GM21717 (cell line): ENCODE measurements around the gene CENPF.
"Not testable (repeated sequence)": the region's sequence is repeated elsewhere in the genome, so short reads cannot be mapped to it uniquely, and the experiment has no call there.

Experiments
- ATAC-seq: cut with Tn5 transposase; IDR thresholded peaks from one replicate; pipeline ENCODE4 v1.9.1; 2021; ENCODE audit warnings: mild to moderate bottlenecking, moderate library complexity; ENCODE audit not compliant: unreplicated experiment

The CENPF gene

DNA sequence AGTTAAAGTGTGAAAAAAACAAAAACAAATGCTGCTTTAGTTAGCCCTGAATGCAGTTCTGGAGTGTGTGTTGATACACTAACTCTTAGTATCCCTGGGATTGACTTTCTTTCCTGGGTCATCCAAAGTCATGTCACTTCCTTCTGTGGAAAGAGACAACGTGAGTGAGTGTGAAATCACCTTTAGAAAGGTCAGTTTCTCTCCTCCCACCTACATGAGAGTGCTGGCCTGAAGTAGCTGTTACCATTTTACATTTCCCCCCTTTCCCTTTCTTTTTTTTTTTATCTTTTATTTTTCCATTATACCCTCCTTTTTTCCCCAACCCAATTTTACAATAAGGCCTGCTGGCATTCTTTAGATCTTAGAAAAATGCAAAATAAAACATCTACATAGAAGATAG is 55.2 kb downstream of the CENPF start:
- no peak for ATAC-seq

DNA sequence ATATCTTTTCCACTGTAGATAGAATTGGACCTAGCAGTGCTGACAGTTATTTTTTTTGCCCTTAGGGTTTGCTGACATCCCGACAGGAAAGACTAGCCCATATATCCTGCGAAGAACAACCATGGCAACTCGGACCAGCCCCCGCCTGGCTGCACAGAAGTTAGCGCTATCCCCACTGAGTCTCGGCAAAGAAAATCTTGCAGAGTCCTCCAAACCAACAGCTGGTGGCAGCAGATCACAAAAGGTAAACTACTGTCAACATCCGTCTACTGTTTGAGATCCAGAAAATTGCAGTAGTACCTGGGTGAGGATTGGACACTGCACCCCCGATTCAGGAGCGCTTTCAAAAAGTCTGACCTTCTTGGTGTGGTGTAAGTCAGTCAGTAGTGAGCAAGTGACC is 55.8 kb downstream of the CENPF start:
- no peak for ATAC-seq

- ATAC-seq = no peak
These were observed 57.2 kb downstream of the CENPF start for GRCh38 chr1:214660190-214660589.

GRCh38 chr1:214660900-214661299 is 57.9 kb downstream of the CENPF start:
- no peak for ATAC-seq

DNA sequence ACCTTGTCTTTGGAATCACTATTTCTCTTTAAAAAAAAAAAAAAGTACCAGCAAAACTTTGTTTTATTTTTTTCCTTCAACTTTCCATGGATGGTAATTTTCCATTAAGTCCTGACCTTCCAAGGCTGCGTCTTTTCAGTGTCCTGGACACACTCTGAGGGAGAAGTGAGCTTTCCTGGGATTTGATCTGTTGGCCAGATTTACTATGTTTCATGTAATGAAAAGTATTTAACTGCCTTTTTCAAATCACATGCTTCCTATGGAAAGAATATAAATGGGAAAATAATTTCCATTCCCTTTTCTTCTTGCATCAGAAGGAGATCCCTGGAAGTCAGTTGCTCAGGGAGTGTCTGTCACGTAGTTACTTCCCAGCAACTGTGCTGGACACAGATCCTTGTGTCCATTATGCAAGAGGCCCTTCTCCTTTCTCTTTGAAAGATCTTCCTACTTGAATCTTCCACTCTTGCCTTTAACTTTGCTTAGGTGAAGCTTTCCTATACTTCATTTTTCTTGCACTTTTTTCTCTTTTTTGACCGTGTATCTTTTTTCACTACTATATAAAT is 59.3 kb downstream of the CENPF start:
- ATAC-seq = no peak

GRCh38 chr1:214664651-214665433 is 61.8 kb downstream of the CENPF start:
- no peak for ATAC-seq

- no peak for ATAC-seq
These were observed 62.7 kb downstream of the CENPF start for GRCh38 chr1:214665606-214666110.

GRCh38 chr1:214666674-214667073 is 63.7 kb downstream of the CENPF start:
- no peak for ATAC-seq

GRCh38 chr1:214670098-214670497 is 67.1 kb downstream of the CENPF start:
- ATAC-seq = no peak

DNA sequence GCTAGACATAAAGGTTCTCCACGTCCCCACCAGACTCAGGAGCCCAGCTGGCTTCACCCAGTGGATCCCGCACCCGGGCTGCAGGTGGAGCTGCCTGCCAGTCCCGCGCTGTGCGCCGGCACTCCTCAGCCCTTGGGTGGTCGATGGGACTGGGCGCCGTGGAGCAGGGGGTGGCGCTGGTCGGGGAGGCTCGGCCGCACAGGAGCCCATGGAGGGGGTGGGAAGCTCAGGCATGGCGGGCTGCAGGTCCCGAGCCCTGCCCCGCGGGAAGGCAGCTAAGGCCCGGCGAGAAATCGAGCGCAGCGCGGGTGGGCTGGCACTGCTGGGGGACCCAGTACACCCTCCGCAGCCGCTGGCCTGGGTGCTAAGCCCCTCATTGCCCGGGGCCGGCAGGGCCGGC is 70.0 kb downstream of the CENPF start:
- not testable (repeated sequence) for ATAC-seq

DNA sequence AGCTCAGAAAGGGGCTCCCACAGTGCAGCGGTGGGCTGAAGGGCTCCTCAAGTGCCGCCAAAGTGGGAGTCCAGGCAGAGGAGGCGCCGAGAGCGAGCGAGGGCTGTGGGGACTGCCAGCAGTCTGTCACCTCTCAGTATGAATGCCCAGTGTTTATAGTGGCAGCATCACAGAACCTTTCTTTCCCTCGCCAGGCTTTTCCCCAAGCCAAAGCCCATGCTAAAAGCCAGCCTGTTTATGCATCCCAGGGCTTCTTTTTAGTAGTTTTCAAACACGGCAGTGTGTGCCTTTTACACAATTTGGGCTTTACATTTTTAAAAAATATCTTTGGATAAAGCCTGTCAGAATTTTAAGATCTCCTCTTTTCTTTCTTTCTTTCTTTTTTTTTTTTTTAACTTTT is 70.6 kb downstream of the CENPF start:
- no peak for ATAC-seq

DNA sequence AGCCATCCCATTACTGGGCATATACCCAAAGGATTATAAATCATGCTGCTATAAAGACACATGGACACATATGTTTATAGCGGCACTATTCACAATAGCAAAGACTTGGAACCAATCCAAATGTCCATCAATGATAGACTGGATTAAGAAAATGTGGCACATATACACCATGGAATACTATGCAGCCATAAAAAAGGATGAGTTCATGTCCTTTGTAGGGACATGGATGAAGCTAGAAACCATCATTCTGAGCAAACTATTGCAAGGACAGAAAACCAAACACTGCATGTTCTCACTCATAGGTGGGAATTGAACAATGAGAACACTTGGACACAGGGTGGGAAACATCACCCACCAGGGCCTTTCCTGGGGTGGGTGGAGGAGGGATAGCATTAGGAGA is 72.5 kb downstream of the CENPF start:
- not testable (repeated sequence) for ATAC-seq

- no peak for ATAC-seq
These were observed 73.8 kb downstream of the CENPF start for GRCh38 chr1:214676747-214677146.

GRCh38 chr1:214677945-214678344 is 75.0 kb downstream of the CENPF start:
- no peak for ATAC-seq

GRCh38 chr1:214678386-214678785 is 75.4 kb downstream of the CENPF start:
- ATAC-seq = no peak

DNA sequence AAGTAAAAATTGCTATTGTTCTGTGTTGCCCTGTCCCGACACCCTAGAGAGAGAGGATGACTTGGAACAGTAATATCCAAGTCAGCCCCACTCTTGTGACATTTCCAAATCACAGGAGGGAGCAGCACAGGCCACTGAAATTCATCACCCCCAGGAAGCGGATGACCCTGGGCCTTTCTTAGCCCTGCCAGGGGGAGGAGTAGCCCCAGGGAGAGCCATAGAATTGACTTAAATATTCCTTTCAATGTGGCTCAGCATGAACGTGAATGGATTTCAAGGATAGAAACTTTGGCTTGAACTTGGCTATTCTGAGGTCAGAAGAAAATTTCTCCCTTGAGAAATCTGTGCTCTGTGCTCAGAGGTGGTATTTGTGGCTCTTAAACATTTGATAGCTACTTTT is 80.6 kb downstream of the CENPF start:
- no peak for ATAC-seq

- no peak for ATAC-seq
These were observed 82.9 kb downstream of the CENPF start for GRCh38 chr1:214685906-214686305.

GRCh38 chr1:214686497-214686896 is 83.5 kb downstream of the CENPF start:
- no peak for ATAC-seq

DNA sequence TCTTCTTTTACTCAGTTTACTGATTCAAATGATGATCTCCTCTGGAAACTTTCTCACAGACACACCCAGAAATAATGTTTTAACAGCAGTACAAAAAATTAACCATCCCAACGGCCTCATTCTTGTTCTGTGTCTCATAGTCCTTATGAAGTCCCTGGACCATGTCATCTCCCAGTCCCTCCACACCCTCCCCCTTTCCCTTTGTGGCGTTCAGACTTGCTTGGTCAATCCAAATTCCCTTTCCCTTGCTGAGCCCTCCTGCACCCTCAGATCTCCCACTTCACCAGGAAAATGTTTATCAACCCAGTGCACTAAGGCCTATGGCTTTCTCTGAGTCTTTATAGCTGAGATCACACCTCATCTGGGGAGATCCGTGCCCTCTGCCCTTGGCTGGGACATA is 85.9 kb downstream of the CENPF start:
- no peak for ATAC-seq

DNA sequence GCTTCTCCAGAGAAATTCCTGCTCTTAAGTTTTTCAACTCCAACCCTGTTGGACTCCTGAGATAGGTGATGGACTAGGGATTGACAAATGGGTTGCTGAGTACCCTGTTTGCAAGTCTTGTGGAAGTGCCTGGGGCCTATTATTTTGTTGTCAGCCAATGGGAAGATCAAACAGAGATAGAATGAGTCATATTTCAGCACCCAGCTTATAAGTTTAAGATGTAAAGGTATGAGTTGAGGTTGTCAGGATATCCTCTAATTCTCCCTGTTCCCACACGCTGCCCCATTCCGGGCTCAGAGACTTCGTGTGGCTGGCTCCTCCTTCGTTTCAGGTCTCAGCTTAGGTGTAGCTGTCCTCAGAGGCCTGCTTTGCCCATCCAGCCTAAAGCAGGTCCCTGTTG is 91.8 kb downstream of the CENPF start:
- ATAC-seq = no peak

GRCh38 chr1:214698559-214698958 is 95.6 kb downstream of the CENPF start:
- ATAC-seq = no peak

DNA sequence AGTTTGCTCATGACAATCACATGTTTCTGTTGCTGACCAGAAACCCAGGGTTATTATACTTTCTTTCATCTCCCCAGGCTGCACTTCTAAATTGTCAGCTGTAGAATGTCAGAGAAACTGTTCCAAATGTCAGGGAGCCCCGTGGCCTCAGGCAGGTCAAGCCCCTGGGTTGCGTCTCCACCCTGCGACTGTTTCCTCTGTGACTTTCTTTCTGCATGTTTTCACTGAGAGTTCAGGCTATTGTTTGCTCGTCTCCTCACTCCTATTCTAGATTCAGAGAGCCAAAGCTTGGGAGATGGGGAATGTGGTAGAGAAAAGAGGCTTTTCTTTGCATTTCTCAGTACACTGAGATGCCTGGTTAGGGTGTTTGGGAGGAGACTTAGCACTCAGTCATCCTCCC is 97.4 kb downstream of the CENPF start:
- no peak for ATAC-seq

GRCh38 chr1:214702556-214702955 is 99.6 kb downstream of the CENPF start:
- ATAC-seq = no peak
